SKM-1 (cell line): ENCODE measurements around the gene RAB22A.
A peak's percentile ranks its signal among the peaks of the same experiment; 100 is the strongest.

Experiments used
- DNase-seq: peaks from one replicate; lab custom pipeline; 2025; ENCODE audit not compliant: unreplicated experiment; lab: John Stamatoyannopoulos, UW

The RAB22A gene

DNA sequence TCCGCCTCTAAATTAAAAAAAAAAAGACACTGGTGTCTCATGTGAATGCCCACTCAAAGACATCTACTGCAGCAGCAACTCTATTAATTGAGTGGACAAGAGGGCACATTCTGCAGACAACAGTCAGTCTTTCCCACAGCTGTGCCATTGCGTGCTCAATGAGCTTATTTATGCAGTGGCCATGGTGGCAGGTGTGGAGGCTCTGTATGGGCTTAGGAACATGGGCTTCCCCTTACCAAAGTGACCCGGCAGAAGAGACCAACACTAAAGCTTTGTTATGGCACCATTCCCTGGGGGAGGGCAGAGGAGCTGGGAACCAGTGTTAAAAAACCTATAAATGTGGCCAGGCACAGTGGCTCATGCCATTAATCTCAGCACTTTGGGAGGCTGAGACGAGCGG, 75.3 kb downstream of the RAB22A start:
- DNase-seq, result no peak

DNA sequence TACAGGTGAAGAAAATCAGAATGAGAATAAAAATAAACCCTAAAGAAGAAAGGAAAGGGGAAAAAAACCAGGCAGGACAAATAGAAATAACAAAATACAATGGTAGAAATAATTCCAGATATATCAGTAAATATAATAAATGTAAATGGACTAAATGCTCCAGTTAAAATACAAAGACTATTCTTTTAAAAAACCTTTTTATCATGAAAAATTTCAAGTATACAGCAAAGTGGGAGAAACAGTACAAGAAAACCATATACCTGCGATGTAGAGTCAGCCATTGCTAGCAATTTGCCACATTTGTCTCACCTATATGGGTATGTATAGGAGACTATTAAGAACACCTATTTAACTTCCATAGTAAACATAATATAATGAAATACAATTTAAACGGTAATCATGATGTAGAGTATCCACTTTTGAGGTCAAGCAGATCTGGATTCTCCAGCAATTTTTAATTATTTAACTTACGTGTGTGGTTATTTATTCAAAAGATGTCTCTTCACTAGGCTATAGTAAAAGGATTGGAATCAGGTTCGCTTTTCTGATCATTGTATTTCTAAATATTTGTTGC, 78.6 kb downstream of the RAB22A start:
- DNase-seq, result no peak

DNA sequence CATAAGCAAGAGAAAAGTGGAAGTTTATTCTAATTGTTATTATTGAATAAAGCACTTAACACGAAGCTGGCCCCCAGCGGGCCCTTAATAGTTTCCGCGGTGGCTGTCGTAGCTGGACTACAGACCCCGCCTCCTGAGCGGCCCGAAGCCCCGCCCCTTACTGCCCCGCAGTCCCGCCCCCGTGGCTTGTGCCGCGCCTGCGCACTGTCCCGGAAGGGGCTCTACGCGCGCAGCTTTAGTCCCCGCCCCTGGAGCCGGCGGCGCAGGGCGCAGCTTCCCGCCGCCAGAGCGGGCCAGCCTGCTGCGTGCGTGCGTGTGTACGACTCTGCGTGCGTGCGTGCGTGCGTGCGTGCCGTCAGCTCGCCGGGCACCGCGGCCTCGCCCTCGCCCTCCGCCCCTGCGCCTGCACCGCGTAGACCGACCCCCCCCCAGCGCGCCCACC, 79.4 kb downstream of the RAB22A start, which contains the start of gene VAPB:
Gene VAPB (plus strand): TSS at position 348 of the 442 bp plus-strand sequence. CDS start 231 bp downstream, outside the sequence.
- peak; percentile 82 for DNase-seq

DNA sequence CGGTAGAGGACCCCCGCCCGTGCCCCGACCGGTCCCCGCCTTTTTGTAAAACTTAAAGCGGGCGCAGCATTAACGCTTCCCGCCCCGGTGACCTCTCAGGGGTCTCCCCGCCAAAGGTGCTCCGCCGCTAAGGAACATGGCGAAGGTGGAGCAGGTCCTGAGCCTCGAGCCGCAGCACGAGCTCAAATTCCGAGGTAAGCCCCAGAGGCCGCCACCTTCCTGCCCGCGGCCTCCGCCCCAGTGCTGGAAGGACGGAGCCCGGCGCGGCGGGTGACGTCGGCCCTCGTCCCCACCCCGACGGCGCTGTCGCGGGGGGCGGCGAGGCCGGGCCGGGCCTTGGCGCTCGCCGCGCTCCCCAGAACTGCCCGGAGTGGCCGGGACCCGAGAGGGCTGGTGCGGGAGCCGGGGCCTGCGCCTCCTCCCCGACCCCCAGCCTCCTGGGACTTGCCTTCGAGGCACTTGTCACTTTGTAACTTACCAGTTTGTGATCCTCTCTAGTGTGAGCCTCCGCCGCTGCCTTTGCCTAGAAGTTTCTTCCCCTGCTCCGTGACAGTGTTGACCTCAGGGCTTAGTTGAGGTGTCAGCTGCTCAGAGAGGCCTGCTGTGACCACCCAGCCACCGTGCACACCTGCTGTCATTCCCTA, 79.9 kb downstream of the RAB22A start:
- no peak for DNase-seq

DNA sequence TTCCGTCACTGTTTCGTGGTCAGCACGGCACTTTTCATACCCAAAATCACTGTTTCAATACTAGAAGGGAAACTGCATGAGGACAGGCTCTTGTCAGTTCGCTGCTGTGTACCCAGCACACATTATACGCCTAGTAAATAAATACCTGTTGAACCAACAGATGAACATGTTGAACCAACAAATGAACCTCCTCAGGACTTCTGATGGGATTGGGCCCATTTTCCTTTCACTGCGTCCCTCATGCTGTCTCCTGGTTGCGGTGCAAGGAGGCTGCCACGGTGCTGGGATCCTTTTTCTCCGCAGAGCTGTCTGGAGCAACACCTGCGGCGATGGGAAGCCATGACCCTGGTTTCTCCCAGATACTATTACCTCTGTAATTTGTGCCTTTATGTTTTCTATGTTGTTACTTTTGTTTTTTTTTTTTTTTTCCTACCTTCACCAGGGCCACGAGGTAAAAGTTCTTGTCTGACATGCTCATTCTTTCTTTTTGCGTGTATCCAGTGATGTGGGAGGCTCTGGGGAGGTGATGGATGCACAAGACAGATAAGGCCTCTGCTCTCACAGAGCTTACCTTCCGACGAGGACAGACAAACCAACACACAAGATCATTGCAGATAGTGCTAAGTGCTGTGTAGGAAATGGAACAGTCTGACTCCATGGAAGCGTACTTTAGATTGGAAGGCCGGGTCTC, 80.6 kb downstream of the RAB22A start:
- no peak for DNase-seq

DNA sequence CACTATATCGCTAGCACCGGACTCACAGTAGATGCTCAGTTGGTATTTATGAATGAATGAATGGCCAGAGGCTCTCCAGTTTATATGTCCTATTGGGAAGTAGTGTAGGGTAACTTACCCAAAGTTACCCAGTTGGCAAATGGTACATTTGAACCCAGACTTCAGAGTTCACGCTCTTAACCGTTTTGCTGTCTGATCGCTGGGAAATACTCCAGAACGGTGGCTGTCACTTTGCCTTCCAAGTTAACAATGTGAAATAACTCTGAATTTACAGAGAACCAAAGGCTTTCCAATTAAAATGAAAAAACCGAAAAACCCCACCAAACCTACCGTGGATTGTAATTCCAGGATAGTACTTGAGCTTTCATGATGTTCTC, 81.1 kb downstream of the RAB22A start:
- no peak for DNase-seq

DNA sequence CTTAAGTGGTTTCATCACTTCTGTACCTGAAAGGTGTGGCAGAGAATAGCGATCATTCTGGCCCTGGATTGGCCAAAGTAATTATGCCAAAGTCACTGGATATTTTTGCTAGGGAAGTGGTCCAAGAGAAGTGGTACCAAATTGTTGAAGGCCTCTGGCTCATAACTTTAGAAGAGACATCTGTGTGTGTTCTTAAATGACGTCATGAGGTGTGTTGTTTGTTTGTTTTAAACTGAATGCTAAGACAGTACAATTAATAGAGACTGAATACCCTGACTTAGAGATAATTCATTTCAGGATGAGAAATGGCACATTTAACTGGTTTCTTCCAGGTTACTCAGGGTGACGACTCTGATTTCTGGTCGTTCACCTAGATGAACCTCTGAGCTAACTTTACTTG, 82.8 kb downstream of the RAB22A start:
- no peak for DNase-seq

DNA sequence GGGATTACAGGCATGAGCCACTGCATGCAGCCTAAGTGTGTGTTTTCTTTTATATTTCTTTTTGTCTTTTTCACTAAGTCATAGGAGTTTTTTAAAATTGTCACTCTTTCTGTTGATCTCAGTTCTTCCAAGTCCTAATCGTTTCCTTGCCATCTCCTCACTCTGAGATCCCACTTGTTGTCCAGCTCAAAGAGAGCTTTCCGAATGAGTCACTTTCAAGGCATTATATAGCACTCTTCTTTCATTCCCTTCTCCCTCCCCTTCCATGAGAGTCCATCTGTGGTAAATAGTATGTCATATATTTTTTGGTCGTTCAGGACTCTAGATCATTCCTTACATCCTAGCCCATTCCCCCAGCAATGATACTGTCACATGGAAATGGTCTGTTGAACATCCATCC, 83.8 kb downstream of the RAB22A start:
- DNase-seq, result no peak

DNA sequence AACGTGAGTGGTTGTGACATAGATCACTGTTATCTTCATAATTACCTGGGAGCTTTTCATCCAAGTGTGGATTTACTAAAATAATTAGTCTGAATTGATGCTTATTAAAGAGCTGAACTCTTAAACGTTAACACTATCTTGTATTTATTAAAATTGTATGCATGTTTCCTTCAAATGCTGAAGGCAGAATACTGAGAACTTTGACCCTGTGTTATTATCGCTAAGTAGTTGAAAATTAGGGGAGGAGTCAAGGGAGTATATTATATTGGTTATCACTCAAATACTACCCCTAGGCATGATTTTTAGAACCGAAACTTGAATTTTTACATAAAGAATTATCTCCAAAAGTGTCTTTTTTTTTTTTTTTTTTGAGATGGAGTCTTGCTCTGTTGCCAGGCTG, 85.3 kb downstream of the RAB22A start:
- no peak for DNase-seq

DNA sequence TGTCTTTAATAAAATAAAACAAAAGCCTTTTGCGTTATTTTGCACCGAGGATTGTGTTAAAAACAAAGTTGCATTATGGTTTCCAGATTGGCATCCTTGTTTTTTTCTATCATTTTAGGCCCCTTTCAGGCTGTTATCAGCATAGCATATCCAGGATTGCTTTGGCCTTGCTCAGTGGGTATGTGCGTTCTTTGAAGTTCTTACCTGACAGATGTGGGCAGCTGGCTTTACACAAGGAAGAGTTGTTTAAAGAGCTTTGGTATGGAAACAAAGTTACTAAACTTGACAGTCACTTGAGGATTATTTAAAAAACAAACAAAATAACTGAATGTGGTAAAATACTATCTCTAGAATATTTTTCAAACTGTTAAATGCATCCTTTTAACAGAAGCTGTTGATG, 86.1 kb downstream of the RAB22A start:
- no peak for DNase-seq

DNA sequence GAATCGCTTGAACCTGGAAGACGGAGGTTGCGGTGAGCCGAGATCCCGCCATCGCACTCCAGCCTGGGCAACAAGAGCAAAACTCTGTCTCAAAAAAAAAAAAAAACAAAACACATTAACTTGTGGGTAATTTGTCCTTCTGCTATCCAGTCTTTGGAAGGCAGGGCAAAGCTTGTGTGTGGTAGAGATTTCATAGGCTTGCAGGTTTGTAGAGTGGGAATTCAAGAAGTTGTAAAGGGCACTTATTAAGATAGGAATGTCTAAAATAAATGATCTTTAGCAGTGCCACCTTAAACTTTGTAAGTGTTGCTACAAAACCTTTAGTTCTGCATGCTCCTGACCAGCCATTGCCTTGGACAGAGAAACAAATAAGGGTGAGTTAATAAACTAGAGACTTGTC, 87.9 kb downstream of the RAB22A start:
- DNase-seq, result no peak

DNA sequence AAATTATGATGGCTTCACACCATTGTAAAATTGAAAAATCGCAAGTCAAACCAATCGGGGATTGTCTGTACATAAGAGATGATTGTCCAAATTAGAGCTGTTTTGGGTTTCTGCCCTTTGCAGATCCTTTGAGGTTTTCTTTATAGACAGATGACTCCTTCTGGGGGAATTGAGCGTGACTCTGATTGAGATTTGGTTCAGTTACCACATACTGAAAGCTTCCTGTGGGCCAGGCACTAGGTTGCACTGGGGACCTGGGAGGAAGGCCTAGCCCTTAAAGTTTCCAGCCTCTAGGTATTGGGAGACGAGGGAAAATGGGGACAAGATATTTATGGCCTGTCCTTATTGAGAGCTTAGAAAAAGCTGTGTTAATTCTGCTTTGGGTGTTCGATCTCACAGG, 88.7 kb downstream of the RAB22A start:
- DNase-seq, result no peak

DNA sequence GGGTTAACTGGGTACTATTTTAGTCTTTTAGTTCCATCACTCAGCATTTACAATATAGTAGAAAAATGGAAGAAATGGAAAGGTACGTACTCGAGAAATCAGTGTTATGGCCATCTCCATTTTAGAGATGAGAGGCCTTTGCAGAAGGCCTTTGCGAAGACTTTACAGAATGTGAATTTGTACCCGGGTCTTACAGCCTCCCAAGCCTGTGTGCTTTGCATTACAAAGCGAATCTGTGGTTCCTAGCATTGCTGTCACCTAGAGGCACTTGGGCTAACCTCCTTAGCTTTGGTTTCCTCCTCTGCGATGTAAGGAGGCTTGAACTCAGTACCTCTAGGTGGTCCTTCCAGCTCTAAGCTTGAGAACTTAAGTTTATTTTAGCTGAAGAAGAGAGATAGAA, 90.4 kb downstream of the RAB22A start:
- DNase-seq, result no peak

DNA sequence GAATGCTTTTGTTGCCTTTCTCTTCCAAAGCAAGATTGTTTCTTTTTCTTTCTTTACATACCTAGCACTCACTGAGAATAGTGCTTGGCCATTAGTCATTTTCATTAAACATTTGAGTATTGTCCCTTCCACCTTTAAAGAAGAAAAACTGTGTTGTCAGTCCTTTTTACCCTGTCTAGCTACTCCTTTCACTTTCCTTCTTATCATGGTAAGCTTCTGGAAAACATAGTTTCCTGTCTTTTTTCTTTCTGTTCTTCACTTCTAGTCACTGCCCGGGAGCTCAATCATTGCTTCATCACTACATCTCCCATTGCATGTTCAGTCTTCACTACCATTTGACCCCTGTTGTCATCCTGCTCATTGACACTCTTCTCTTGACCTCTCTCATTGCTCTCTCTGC, 91.6 kb downstream of the RAB22A start:
- no peak for DNase-seq

DNA sequence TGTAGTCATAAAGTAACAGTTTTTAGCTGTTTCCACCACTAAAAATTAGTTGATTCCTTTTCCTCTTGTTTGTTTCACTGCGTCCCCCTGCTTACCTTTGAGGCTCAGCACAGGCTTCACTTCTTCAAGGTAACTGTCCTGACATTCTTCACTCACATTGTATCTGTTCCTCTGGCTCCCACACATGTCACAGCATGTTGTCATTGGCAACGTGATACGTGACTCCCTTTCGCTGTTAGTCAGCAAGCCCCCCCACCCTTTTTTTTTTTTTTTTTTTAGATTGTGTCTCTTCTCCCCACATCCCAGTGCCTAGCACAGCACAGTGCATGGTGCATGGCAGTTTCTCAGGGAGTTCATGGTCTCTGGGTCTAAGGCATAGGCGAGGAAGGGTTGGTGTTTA, 92.8 kb downstream of the RAB22A start:
- no peak for DNase-seq

DNA sequence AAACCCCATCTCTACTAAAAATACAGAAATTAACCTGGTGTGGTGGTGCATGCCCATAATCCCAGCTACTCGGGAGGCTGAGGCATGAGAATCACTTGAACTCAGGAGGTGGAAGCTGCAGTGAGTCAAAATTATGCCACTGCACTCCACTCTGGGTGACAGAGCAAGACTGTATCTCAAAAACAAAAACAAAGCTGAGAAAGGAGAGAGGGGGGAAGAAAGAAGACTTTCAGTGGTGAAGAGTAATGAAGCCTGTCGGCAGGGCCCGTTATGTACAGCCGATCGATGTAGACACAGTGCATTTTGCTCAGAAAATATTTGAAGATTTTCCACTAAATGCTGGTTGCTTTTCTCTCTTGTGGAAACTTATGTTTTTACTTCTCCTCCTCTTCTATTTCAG, 93.3 kb downstream of the RAB22A start:
- no peak for DNase-seq

DNA sequence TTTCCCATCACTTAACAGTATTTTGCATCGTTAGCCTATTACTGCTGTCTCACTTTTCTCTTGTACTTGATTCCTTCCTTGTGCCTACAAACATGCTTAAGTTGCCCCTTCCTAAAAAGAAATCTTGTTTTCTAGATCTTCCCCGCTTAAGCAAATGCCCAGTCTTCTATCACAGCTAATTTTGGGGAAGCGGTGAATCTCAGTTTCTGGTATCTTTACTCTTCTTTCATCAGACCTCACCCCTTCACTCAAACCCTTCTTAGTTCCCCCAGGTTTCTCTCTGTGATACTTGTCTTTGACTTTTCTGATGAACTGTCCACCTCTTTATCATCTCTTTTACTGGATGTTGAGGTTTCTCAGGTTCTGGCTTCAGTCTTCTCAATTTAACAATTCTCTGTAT, 93.8 kb downstream of the RAB22A start:
- no peak for DNase-seq

DNA sequence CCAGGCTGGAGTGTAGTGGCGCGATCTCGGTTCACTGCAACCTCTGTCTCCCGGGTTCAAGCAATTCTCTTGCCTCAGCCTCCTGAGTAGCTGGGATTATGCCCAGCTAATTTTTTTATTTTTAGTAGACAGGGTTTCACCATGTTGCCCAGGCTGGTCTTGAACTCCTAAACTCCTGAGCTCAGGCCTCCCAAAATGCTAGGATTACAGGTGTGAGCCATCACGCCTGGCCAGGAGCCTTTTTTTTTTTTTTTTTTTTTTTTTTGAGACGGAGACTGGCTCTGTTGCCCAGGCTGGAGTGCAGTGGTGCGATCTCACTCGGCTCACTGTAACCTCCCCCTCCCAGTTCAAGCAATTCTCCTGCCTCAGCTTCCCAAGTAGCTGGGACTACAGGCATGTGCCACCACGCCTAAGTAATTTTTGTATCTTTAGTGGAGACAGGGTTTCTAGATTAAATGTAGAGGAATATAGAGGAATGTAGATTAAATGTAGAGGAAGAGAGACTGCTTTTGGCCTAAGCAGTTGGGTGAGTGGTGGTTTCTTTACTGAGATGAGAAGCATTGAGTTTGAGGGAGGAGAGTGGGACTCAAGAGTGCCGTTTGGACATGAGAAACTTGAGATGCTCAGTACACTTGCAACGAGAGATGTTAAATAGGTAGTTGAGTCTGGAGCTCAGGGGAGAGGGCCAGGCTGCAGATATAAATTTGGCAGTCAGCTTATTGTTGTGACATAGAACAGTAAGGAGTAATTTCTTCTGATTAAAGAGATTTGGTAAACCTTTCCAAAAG, 96.2 kb downstream of the RAB22A start:
- DNase-seq, result no peak

DNA sequence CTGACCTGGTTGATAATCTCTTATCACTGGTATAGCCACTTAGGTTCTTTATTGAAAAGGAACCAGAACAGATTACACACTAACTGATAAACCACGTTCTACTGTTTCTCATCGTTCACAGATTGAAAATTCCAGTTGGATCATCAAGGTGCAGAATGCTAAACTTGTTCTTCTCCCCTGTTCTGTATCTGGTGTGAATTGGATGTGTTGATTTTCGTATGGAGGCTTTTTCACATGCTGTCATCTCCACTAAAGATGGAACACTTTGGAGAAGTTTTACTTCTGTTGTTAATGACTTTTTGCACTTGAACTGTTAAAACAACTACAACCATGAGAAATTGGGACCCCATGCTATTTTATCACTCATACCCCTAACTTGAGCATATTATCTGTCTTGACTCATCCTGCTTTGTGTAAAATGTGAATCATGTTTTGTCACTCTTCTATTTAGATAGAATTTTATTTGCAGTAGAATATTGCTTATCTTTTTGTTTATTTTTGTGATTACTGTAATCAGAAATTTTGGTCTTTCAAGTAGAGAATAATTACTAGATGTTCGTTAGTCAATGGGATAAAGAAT, 97.0 kb downstream of the RAB22A start:
- DNase-seq, result no peak

DNA sequence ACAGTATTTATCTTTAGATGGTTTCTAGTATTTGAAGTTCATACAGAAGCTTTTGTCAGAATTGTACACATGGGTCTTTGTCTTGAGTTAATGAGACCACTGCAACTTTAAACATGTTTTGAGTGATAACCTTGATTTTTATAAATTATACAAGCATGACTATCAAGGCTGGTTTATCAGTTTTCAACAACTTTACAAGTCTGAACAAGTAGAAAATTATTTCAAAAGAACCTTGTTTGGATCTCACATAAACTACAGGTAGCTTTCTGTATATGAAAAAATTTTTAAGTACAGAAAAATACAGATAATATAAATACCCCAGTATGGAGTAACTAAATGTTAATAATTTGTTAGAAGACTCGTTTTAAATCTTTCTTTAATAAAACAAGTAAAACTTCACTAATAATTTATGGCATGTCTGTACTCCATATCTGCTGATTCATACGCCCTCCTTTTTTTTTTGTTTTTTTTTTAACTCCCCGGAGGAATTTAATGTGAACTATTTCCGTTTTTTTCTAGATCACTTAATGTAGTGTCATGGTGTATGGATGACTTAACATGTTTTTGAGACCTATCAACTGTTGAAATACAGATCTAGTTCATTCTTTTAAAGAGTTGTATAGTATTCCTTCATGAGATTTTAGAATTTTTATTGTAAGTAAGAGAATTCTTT, 97.8 kb downstream of the RAB22A start:
- DNase-seq, result no peak
